Myocyte (in vitro differentiated cells): Measurements from ENCODE around the gene BTN2A1. TPM values are rescaled to one million over a fixed set of nuclear protein-coding genes. Genes with fewer than 3 reads are reported as not detected.
"Not testable (repeated sequence)": the region's sequence is repeated elsewhere in the genome, so short reads cannot be mapped to it uniquely, and the experiment has no call there.

Source experiments
- DNase-seq: peaks from one replicate; pipeline ENCODE4 v3.0.0-alpha.2; 2012; ENCODE audit warnings: low read depth
- polyA plus RNA-seq: library from polyadenylated mRNA; unstranded; fragments of >200 nt; gene quantifications from one replicate; pipeline ENCODE4 v1.2.1, GENCODE V29; 2012; ENCODE audit warnings: missing spikeins
- total RNA-seq: library from RNA; depleted of rRNA; stranded (reverse); fragments of >200 nt; gene quantifications from 2 replicates; pipeline ENCODE4 v1.2.3, GENCODE V29; 2014

Gene BTN2A1
- total RNA-seq: 19.4 and 21.5 TPM in 2 replicates
- polyA plus RNA-seq: 36.3 TPM

GRCh38 chr6:26457806-26458688 lies at the start of gene BTN2A1:
Gene BTN2A1 (plus strand): TSS chr6:26457955. CDS start chr6:26458637, 682 bp downstream.
- DNase-seq: peak; percentile 95

DNA sequence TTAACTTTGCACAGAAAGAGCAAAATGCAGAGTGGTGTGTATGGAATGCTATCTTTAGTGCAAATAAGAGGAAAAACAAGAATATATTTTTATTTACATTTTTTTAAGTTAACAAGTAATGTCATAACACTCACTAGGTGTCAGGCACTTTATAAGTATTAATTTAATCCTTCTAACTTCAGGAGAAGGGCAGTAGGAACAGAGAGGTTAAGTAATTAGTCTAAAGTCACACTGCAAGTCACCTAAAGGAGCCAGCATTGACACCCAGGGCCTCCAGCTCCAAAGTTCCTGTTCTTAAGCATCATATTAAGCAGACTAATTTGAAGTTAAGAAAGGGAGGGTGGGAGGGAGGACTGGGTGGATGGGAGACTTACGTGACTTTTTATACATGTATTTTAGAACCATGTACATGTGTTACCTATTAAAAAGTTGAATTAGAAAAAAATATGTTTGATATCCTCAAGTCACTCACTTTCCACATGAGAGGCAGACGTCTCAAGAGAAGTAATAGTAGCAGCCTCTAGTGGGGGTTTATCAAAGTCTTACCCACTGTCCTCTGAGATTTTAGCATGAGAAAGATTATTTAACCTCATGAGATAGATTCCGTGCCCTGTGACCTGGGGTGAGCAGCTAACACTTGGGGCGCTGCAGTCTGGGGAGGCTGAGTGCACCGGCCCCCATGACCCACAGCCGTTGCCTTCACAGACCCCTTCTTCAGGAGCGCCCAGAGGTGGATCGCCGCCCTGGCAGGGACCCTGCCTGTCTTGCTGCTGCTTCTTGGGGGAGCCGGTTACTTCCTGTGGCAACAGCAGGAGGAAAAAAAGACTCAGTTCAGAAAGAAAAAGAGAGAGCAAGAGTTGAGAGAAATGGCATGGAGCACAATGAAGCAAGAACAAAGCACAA lies 48.7 kb upstream of the BTN2A1 start:
- DNase-seq: no peak

- DNase-seq: no peak
Measured at GRCh38 chr6:26411751-26412150, 46.0 kb upstream of the BTN2A1 start.

DNA sequence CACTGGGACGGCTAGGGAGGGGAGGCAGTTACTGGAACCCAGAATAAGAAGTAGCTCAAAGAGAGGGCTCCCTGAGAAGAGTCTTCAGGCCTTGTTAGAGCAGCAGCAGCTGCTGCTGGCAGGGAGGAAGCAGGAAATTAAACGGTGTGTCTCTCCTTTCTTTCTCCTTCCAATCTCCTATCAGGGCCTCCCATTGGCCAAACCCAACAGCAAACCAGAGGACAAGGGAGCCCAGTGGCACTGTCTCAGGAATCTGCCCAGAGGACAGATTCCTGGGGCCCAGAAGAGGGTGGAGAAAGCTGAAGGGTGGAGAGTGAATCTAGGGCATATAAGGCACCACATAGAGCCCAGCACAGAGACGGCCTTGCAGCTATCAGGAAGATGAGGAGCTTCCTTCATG lies 45.5 kb upstream of the BTN2A1 start:
- no peak for DNase-seq

- DNase-seq: no peak
Measured at GRCh38 chr6:26412954-26413353, 44.8 kb upstream of the BTN2A1 start.

GRCh38 chr6:26414281-26414680 lies 43.5 kb upstream of the BTN2A1 start:
- DNase-seq: no peak

DNA sequence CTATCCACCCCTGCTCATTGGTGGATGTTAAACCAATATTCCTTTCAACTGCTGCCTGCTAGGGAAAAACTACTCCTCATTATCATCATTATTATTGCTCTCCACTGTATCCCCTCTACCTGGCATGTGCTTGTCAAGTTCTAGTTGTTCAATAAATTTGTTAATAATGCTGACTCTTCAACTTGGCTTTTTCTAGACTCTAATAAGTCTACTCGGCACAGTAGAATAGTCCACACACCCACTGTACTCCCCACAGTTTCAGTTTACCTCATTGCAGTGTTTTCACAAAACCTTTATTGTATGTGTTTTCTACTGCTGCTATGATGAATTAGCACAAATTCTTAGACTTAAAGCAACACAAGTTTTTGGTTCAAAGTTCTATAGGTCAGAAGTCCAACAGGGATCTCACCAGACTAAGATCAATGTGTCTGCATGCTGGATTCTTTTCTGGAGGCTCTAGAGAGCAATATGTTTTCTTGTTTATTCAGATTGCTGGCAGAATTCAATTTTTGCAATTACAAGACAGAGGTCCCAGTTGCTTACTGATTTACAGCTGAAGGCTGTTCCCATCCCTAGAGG lies 42.6 kb upstream of the BTN2A1 start:
- no peak for DNase-seq

DNA sequence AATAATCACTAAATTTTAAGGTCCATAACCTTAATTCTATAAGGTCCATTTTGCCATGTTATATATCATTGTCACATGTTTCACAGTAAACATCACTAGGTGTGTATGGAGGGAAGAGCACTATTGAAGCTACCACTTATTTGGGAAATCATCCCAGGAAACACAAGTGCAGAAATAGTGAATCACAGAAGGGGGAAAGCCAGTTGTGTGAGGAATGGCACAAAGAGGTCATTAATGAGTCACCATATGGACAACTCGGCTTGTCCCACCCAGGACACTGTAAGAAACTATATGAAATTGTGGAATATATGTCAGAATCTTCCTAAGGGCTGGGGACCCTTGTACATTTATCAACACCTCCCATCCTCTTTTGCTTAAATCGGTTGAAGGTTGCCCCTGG lies 42.0 kb upstream of the BTN2A1 start:
- no peak for DNase-seq

DNA sequence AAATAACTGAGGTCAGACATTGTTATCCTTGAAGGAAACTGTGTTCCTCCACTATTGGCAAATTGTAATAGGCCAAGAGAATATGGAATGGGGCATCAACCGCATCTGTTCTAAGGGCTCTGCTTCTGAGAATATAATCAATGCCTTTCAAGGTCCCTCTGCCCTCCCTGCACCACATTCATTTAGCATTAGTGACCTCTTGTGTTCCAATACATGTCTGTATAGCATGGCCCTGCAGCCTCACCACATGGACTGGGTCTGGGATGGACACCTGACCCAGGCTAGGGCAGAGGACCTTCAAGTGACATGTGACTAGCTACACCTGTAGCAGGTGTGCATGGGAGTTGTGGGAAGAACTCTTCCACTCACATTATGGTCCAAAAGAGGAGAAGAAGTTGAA lies 41.5 kb upstream of the BTN2A1 start:
- DNase-seq: no peak

DNA sequence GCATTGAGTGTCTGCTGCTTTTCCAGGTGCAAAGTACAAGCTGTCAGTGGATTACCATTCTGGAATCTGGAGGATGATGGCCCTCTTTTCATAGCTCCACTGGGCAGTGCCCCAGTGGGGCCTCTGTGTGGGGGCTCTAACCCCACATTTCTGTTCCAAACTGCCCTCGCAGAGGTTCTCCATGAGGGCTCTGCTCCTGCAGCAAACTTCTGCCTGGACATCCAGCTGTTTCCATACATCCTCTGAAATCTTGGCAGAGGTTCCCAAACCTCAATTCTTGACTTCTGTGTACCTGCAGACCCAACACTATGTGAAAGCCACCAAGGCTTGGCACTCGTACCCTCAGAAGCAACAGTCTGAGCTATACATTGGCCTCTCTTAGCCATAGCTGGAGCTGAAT lies 39.7 kb upstream of the BTN2A1 start:
- DNase-seq: not testable (repeated sequence)

DNA sequence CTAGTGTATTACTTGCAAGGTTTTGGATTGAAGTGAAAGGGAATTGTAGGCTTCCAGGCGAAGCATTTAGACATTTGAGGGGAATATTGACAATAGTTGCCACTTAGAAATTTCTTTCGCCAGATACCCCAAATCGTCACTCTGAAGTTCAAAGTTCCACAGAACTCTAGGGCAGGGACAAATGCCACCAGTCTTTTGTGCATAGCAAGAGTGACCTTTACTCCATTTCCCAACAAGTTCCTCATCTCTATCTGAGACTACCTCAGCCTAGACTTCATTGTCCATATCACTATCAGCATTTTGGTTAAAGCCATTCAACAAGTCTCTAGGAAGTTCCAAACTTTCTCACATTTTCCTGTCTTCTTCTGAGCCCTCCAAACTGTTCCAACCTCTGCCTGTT lies 39.0 kb upstream of the BTN2A1 start:
- not testable (repeated sequence) for DNase-seq

DNA sequence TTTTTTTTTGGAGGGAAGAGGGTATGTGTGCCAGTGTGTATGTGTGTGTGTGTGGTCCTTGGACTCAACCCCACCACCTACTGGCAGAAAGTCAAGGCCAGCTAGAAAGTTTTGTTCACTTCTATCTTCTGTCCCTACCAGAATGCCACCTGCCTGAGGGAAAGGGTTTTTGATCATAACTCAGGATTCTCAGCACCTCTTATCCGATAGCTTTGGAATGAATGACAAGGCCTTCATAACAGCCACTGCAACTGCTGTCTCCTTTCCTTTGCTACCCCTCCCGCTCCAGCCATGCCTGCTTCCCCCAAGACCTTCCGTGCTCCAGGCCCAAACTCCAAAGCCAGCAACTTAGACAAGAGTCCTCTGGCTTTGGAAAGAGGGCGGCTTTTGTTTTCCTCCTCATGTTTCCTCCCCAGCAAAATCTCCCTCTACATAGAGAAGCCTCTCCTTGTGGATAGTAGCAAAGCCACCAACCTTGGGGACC lies 37.0 kb upstream of the BTN2A1 start:
- DNase-seq: peak; percentile 59

- DNase-seq: peak; percentile 95
Measured at GRCh38 chr6:26421259-26422144, 36.3 kb upstream of the BTN2A1 start.

GRCh38 chr6:26422329-26422728 lies 35.4 kb upstream of the BTN2A1 start:
- no peak for DNase-seq

DNA sequence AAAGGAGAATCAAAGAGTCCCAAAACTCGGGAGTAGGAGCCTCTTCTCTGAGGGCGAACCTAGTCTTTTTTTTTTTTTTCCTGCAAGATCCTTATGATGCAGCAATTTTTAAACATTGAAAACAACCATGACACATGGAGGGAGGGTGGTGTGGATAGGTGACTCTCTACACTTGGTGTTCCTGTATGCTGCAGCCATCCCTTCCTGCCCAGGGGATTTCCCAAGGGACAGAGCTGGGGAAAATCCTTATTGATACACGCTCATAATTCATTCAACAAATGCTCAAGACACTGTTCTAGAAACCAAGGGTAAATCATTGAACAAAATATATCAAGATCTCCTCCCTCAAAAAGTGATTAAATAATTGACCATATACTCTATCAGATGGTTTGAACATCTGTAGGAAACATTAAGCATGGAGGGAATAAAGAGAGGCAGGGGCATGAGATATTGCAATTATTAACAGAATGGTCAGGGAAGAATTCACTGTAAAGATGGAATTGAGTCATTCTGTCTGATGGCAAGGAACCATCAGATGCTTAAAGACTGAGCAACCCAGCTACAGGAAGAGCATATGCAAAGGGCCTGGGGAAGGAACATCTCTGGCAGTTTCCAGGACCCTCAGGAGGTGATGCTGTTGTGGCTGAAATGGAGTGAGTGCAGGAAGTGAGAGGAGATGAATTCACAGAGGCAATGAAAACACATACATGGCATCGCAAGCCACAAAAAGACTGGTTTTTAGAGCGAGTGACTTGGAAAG lies 30.9 kb upstream of the BTN2A1 start:
- DNase-seq: no peak

GRCh38 chr6:26427451-26427809 lies 30.3 kb upstream of the BTN2A1 start:
- DNase-seq: no peak

DNA sequence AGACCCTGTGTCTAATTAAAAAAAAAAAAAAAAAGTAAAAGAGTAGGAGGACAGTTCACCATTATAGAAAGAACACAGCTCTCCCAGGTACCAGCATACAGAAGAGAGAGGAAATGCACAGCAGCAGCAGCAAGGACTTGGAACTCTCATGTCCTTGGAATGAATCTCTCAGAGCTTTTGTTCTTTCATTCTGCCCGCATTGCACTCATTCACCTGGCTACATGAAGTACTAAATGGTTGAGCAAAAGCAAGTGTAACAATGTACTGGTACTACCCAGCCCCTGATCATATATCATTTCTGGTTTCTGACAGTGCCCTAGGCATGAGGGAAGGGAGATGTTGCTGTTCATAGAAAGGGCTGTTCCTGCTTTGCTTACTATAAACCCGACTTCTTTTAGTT lies 29.5 kb upstream of the BTN2A1 start:
- DNase-seq: no peak

DNA sequence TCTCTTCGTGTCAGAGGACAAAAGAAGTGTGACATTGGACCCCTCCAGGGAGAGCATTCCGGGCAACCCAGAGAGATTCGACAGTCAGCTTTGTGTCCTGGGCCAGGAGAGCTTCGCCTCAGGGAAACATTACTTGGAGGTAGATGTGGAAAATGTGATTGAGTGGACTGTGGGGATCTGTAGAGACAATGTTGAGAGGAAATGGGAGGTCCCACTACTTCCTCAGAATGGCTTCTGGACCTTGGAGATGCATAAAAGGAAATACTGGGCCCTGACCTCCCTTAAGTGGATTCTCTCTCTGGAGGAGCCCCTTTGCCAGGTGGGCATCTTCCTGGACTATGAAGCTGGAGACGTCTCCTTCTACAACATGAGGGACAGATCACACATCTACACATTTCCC lies 27.0 kb upstream of the BTN2A1 start:
- no peak for DNase-seq

GRCh38 chr6:26431258-26432172 lies 26.2 kb upstream of the BTN2A1 start:
- peak; percentile 28 for DNase-seq
